IMR-90 (cell line): ENCODE results near the gene CELSR1. TPM values are rescaled to one million over a fixed set of nuclear protein-coding genes. Genes with fewer than 3 reads are reported as not detected.

Source experiments
- ATAC-seq: fragments of 200-7000 bp; cut with Tn5 transposase; 2 replicates; pipeline ENCODE4 v1.9.1; 2020; ENCODE audit warnings: low read depth, mild to moderate bottlenecking, moderate library complexity
- BruUV-seq: library from RNA; stranded (reverse); fragments of 400-500 nt; replicated peaks from 2 replicates; lab custom pipeline; 2021; lab: Mats Ljungman, UMichigan
- CTCF ChIA-PET: fragments of 300-600 bp; formaldehyde crosslinking; extraction: SDS; loops from one replicate; lab custom pipeline; 2021; ENCODE audit warnings: antibody characterized with exemption; lab: Yijun Ruan, JAX
- POLR2A ChIA-PET: fragments of 300-600 bp; sonication (Branson Sonifier 250); formaldehyde crosslinking; loops from one replicate; lab custom pipeline; 2022; ENCODE audit warnings: antibody characterized with exemption; ENCODE audit not compliant: unreplicated experiment; lab: Charles Lee
- DNase-seq: peaks from one replicate; pipeline ENCODE4 v3.0.0; 2013
- H2AFZ ChIP-seq: replicated peaks from 2 replicates; pipeline ENCODE3; 2013; ENCODE audit warnings: low read length, mild to moderate bottlenecking; ENCODE audit not compliant: poor library complexity
- H2AK5ac ChIP-seq: 2 replicates; pipeline ENCODE4 v1.6.1; 2013; ENCODE audit warnings: low read depth, low read length, inconsistent platforms
- H2AK9ac ChIP-seq: replicated peaks from 2 replicates; pipeline ENCODE3; 2013; ENCODE audit warnings: mild to moderate bottlenecking, low read depth, low read length, moderate library complexity; ENCODE audit not compliant: poor library complexity
- H2BK120ac ChIP-seq: 2 replicates; pipeline ENCODE4 v1.6.1; 2013; ENCODE audit warnings: low read depth, low read length, inconsistent platforms
- H2BK15ac ChIP-seq: 3 replicates; pipeline ENCODE4 v1.6.1; 2013; ENCODE audit warnings: low read depth, low read length, inconsistent platforms
- H2BK20ac ChIP-seq: 2 replicates; pipeline ENCODE4 v1.6.1; 2013; ENCODE audit warnings: low read depth, mild to moderate bottlenecking, inconsistent platforms, low read length, moderate library complexity
- H2BK5ac ChIP-seq: 2 replicates; pipeline ENCODE4 v1.6.1; 2013; ENCODE audit warnings: mild to moderate bottlenecking, low read depth, low read length, inconsistent platforms; ENCODE audit not compliant: poor library complexity, severe bottlenecking
- H3K14ac ChIP-seq: replicated peaks from 2 replicates; pipeline ENCODE4 v1.6.1; 2013; ENCODE audit warnings: low read depth, low read length, inconsistent platforms
- H3K18ac ChIP-seq: 2 replicates; pipeline ENCODE4 v1.6.1; 2013; ENCODE audit warnings: low read depth, low read length, control low read depth
- H3K23ac ChIP-seq: 2 replicates; pipeline ENCODE4 v1.6.1; 2013; ENCODE audit warnings: low read depth, low read length, inconsistent platforms
- H3K27ac ChIP-seq: 2 replicates; pipeline ENCODE4 v1.5.1; 2013; ENCODE audit warnings: mild to moderate bottlenecking, control low read depth, low read length; ENCODE audit not compliant: insufficient read depth
- H3K27me3 ChIP-seq: 2 replicates; pipeline ENCODE4 v1.6.1; 2013; ENCODE audit warnings: low read length; ENCODE audit not compliant: control insufficient read depth, insufficient read depth
- H3K36me3 ChIP-seq: 2 replicates; pipeline ENCODE4 v1.6.1; 2013; ENCODE audit warnings: low read length, mixed read lengths; ENCODE audit not compliant: control insufficient read depth, insufficient read depth
- H3K4ac ChIP-seq: 2 replicates; pipeline ENCODE4 v1.6.1; 2013; ENCODE audit warnings: low read depth, low read length, inconsistent platforms
- H3K4me1 ChIP-seq: 2 replicates; pipeline ENCODE4 v1.6.1; 2013; ENCODE audit warnings: low read length, mixed read lengths; ENCODE audit not compliant: control insufficient read depth, insufficient read depth
- H3K4me2 ChIP-seq: 2 replicates; pipeline ENCODE4 v1.6.1; 2013; ENCODE audit warnings: low read depth, mild to moderate bottlenecking, control low read depth, low read length, moderate library complexity
- H3K4me3 ChIP-seq: 2 replicates; pipeline ENCODE4 v1.5.1; 2013; ENCODE audit warnings: low read depth, mild to moderate bottlenecking, control low read depth, low read length, moderate library complexity; ENCODE audit not compliant: insufficient read depth
- H3K56ac ChIP-seq: 2 replicates; pipeline ENCODE4 v1.6.1; 2013; ENCODE audit warnings: low read length, inconsistent platforms; ENCODE audit not compliant: insufficient read depth; ENCODE audit errors: extremely low read depth
- H3K79me1 ChIP-seq, 2 experiments: 2 replicates each; pipeline ENCODE4 v1.6.1; 2013; ENCODE audit warnings: low read length in 2 of 2, inconsistent platforms in 1 of 2, low read depth in 1 of 2
- H3K9ac ChIP-seq: 2 replicates; pipeline ENCODE4 v1.6.1; 2013; ENCODE audit warnings: low read depth, low read length, control low read depth
- H3K9me1 ChIP-seq: 2 replicates; pipeline ENCODE4 v1.6.1; 2013; ENCODE audit warnings: low read length, inconsistent platforms; ENCODE audit not compliant: insufficient read depth
- H3K9me3 ChIP-seq: 2 replicates; pipeline ENCODE4 v1.6.1; 2013; ENCODE audit warnings: low read length; ENCODE audit not compliant: control insufficient read depth, insufficient read depth
- H4K20me1 ChIP-seq: 2 replicates; pipeline ENCODE4 v1.6.1; 2013; ENCODE audit warnings: low read length, inconsistent platforms; ENCODE audit not compliant: insufficient read depth
- H4K5ac ChIP-seq: 2 replicates; pipeline ENCODE4 v1.6.1; 2013; ENCODE audit warnings: mild to moderate bottlenecking, low read depth, low read length, control low read depth
- H4K8ac ChIP-seq, 2 experiments: 2 replicates each; pipeline ENCODE4 v1.6.1; 2013; ENCODE audit warnings: low read depth in 2 of 2, low read length in 2 of 2, control low read depth in 1 of 2, inconsistent platforms in 1 of 2
- H4K91ac ChIP-seq: 2 replicates; pipeline ENCODE4 v1.6.1; 2013; ENCODE audit warnings: low read depth, low read length, inconsistent platforms; ENCODE audit not compliant: insufficient read depth
- BHLHE40 ChIP-seq: fragments of 150-350 bp; IDR thresholded peaks from 2 replicates; pipeline ENCODE4 v1.6.1; 2016; ENCODE audit warnings: mild to moderate bottlenecking, low read depth, low read length
- MAFK ChIP-seq: IDR thresholded peaks from 2 replicates; pipeline ENCODE4 v1.6.1; 2012; ENCODE audit warnings: low read depth, low read length, improper control_type of control experiment
- RAD21 ChIP-seq: IDR thresholded peaks from 2 replicates; pipeline ENCODE4 v1.6.1; 2012; ENCODE audit warnings: low read length, improper control_type of control experiment
- RCOR1 ChIP-seq: IDR thresholded peaks from 2 replicates; pipeline ENCODE4 v1.6.1; 2012; ENCODE audit warnings: mild to moderate bottlenecking, low read length, improper control_type of control experiment; ENCODE audit not compliant: insufficient replicate concordance
- RFX5 ChIP-seq: IDR thresholded peaks from 2 replicates; pipeline ENCODE4 v1.8.0; 2012; ENCODE audit warnings: low read depth, mild to moderate bottlenecking, low read length, moderate library complexity
- USF2 ChIP-seq: fragments of 150-350 bp; IDR thresholded peaks from 2 replicates; pipeline ENCODE4 v1.6.1; 2017; ENCODE audit warnings: mild to moderate bottlenecking, antibody characterized with exemption, low read length, low read depth
- WGBS, 2 experiments: methylation state at CpG; one replicate each; pipeline versions ENCODE4 v1.1.5 to v1.1.7; 2013; ENCODE audit warnings: missing lambda C conversion rate in 2 of 2; ENCODE audit not compliant: insufficient read length in 1 of 2; ENCODE audit errors: extremely low coverage in 2 of 2; 5-methylcytosine and 5-hydroxymethylcytosine counted together
- dilution Hi-C: fragments of 300-500 bp; cut with HindIII; formaldehyde crosslinking; loops from one replicate; pipeline ENCODE4 v1.14.3; 2018; ENCODE audit warnings: low sequenced_read_pairs; ENCODE audit not compliant: unreplicated experiment
- in situ Hi-C: fragments of 300-500 bp; cut with MboI; formaldehyde crosslinking; loops from 3 replicates; pipeline ENCODE4 v1.14.3; 2019; ENCODE audit warnings: low sequenced_read_pairs, inconsistent platforms, mixed read lengths
- intact Hi-C: fragments of 100-400 bp; cut with micrococcal nuclease; formaldehyde crosslinking; loops from 2 replicates; pipeline ENCODE4 v1.10.0; 2022
- polyA plus RNA-seq, 3 experiments: library from polyadenylated mRNA; depleted of rRNA; stranded (reverse); fragments of >200 nt; gene quantifications; 2 replicates each; pipeline ENCODE4 v1.2.3, GENCODE V29; 2012; ENCODE audit warnings: low replicate concordance in 1 of 3
- total RNA-seq: library from RNA; depleted of rRNA; stranded (reverse); fragments of >200 nt; gene quantifications from 2 replicates; pipeline ENCODE4 v1.2.3, GENCODE V29; 2012

Gene CELSR1
- total and polyA plus RNA-seq, 2 of the 4 experiments (the other 2 are of a cell fraction) = 0.36 to 0.82 TPM

GRCh38 chr22:46346680-46347405 lies 190.6 kb downstream of the CELSR1 start:
- Histone ChIP-seq H4K8ac (no peak overlapping the region), H3K56ac (no peak overlapping the region), H3K23ac (no peak overlapping the region), H2AFZ (no peak overlapping the region), H3K4me2 (no peak overlapping the region), H3K4ac (no peak overlapping the region), H3K18ac (no peak overlapping the region), H2AK9ac (no peak overlapping the region), H3K27me3 (no peaks in the 10 kb centered on the region), H2BK5ac (no peak overlapping the region), H3K14ac (no peak overlapping the region), H3K4me3 (no peak overlapping the region), H3K4me1 (no peaks in the 10 kb centered on the region), H3K79me1 (peaks cover 13 to 28% of the 10 kb centered on the region in 2 experiments), H2BK15ac (no peak overlapping the region), H2BK120ac (no peak overlapping the region), H3K36me3 (peaks cover 82% of the 10 kb centered on the region), H2BK20ac (no peak overlapping the region), H3K27ac (no peak overlapping the region), H4K5ac (no peak overlapping the region), H2AK5ac (no peak overlapping the region), H4K91ac (no peak overlapping the region), H3K9ac (no peak overlapping the region), H3K9me1 (no peaks in the 10 kb centered on the region), H4K20me1 (peaks cover 8% of the 10 kb centered on the region), H3K9me3 (no peaks in the 10 kb centered on the region)
- dilution Hi-C loops (no loop called here), in situ Hi-C loops (loop anchor here (5.0 kb wide), 1 partner anchor 50 kb away; no protein-coding TSS in a partner anchor), intact Hi-C loops (no loop called here)
- BruUV-seq = no TSS peak
- 94% methylated on average over 7 of the region's 19 CpGs; no CpG with 5 or more reads in 1 of the 2 experiments for WGBS, 2 experiments
- TF ChIP-seq MAFK = no peak
- TF ChIP-seq USF2 = no peak
- no peak for TF ChIP-seq RFX5
- no peak for TF ChIP-seq RAD21
- TF ChIP-seq BHLHE40 = no peak
- TF ChIP-seq RCOR1 = no peak
- CTCF ChIA-PET = no interaction called here
- ATAC-seq (no peak), DNase-seq (no peak)
- POLR2A ChIA-PET = no interaction called here
